Mesenchymal stem cell (in vitro differentiated cells and primary cell): ENCODE data around the gene RAPGEF1.
A peak's percentile ranks its signal among the peaks of the same experiment; 100 is the strongest.
"Not testable (repeated sequence)": the region's sequence is repeated elsewhere in the genome, so short reads cannot be mapped to it uniquely, and the experiment has no call there.

Experiments used
- DNase-seq: peaks from one replicate; pipeline ENCODE4 v3.0.0-alpha.2; 2013
- H2AFZ ChIP-seq: one replicate; pipeline ENCODE4 v1.6.1; 2013; ENCODE audit warnings: low read depth, mild to moderate bottlenecking, control low read depth, inconsistent platforms, low read length, moderate library complexity
- H2AK5ac ChIP-seq: 2 replicates; pipeline ENCODE4 v1.6.1; 2013; ENCODE audit warnings: low read length, moderate library complexity, mild to moderate bottlenecking, inconsistent platforms; ENCODE audit not compliant: severe bottlenecking
- H2BK120ac ChIP-seq: one replicate; pipeline ENCODE4 v1.6.1; 2013; ENCODE audit warnings: low read depth, mild to moderate bottlenecking, inconsistent platforms, low read length, moderate library complexity
- H2BK12ac ChIP-seq, 2 experiments: one replicate each; pipeline ENCODE4 v1.6.1; 2013; ENCODE audit warnings: inconsistent platforms in 2 of 2, low read length in 2 of 2, mild to moderate bottlenecking in 2 of 2, moderate library complexity in 2 of 2, control low read depth in 1 of 2
- H2BK15ac ChIP-seq: one replicate; pipeline ENCODE4 v1.6.1; 2013; ENCODE audit warnings: mild to moderate bottlenecking, low read depth, inconsistent platforms; ENCODE audit not compliant: poor library complexity, severe bottlenecking
- H2BK5ac ChIP-seq: 2 replicates; pipeline ENCODE4 v1.6.1; 2013; ENCODE audit warnings: low read depth, mild to moderate bottlenecking, low read length, control low read depth, inconsistent platforms; ENCODE audit not compliant: poor library complexity, severe bottlenecking
- H3K14ac ChIP-seq, 2 experiments: one replicate each; pipeline ENCODE4 v1.6.1; 2013; ENCODE audit warnings: inconsistent platforms in 2 of 2, low read length in 2 of 2, control low read depth in 1 of 2, mild to moderate bottlenecking in 1 of 2, moderate library complexity in 1 of 2
- H3K18ac ChIP-seq, 2 experiments: one replicate each; pipeline ENCODE4 v1.6.1; 2013; ENCODE audit warnings: inconsistent platforms in 2 of 2, low read length in 2 of 2, control low read depth in 1 of 2, low read depth in 1 of 2, mild to moderate bottlenecking in 1 of 2
- H3K23ac ChIP-seq, 2 experiments: one replicate each; pipeline ENCODE4 v1.6.1; 2013; ENCODE audit warnings: inconsistent platforms in 2 of 2, low read length in 2 of 2, mild to moderate bottlenecking in 2 of 2, moderate library complexity in 2 of 2, control low read depth in 1 of 2
- H3K27ac ChIP-seq: 2 replicates; pipeline ENCODE4 v1.5.1; 2013; ENCODE audit warnings: mild to moderate bottlenecking, moderate library complexity, low read length, control low read depth, inconsistent platforms; ENCODE audit not compliant: poor library complexity, severe bottlenecking
- H3K27me3 ChIP-seq, 2 experiments: 2 replicates each; pipeline versions ENCODE4 v1.6.1 to v1.7.0; 2013; ENCODE audit warnings: low read length in 2 of 2, mild to moderate bottlenecking in 2 of 2, moderate library complexity in 2 of 2, control low read depth in 1 of 2, inconsistent platforms in 1 of 2; ENCODE audit not compliant: control insufficient read depth in 1 of 2, insufficient read depth in 1 of 2
- H3K36me3 ChIP-seq, 2 experiments: 2 replicates each; pipeline versions ENCODE4 v1.6.1 to v1.7.0; 2013; ENCODE audit warnings: low read length in 2 of 2, control low read depth in 1 of 2, inconsistent platforms in 1 of 2, low read depth in 1 of 2, mild to moderate bottlenecking in 1 of 2; ENCODE audit not compliant: insufficient read depth in 2 of 2, control insufficient read depth in 1 of 2
- H3K4ac ChIP-seq, 2 experiments: one replicate each; pipeline ENCODE4 v1.6.1; 2013; ENCODE audit warnings: inconsistent platforms in 2 of 2, low read length in 2 of 2, mild to moderate bottlenecking in 2 of 2, moderate library complexity in 2 of 2, control low read depth in 1 of 2, low read depth in 1 of 2
- H3K4me1 ChIP-seq: 2 replicates; pipeline ENCODE4 v1.6.1; 2013; ENCODE audit warnings: low read depth, low read length, control low read depth; ENCODE audit not compliant: control insufficient read depth, insufficient read depth
- H3K4me2 ChIP-seq: 2 replicates; pipeline ENCODE4 v1.6.1; 2013; ENCODE audit warnings: low read length, mild to moderate bottlenecking, inconsistent platforms; ENCODE audit not compliant: poor library complexity, severe bottlenecking
- H3K4me3 ChIP-seq, 2 experiments: 2 replicates each; pipeline versions ENCODE4 v1.5.1 to v1.7.0; 2013; ENCODE audit warnings: low read length in 2 of 2, mild to moderate bottlenecking in 2 of 2, control low read depth in 1 of 2, low read depth in 1 of 2; ENCODE audit not compliant: insufficient read depth in 1 of 2
- H3K79me1 ChIP-seq: replicated peaks from 2 replicates; pipeline ENCODE4 v1.6.1; 2013; ENCODE audit warnings: mild to moderate bottlenecking, control low read depth, low read length, inconsistent platforms; ENCODE audit not compliant: poor library complexity, severe bottlenecking
- H3K9ac ChIP-seq: 2 replicates; pipeline ENCODE4 v1.7.0; 2013; ENCODE audit warnings: mild to moderate bottlenecking, low read length, moderate library complexity
- H3K9me3 ChIP-seq: 2 replicates; pipeline ENCODE4 v1.7.0; 2013; ENCODE audit warnings: mild to moderate bottlenecking, low read length; ENCODE audit not compliant: control insufficient read depth
- H4K8ac ChIP-seq: one replicate; pipeline ENCODE4 v1.6.1; 2013; ENCODE audit warnings: inconsistent platforms, mild to moderate bottlenecking, low read length, moderate library complexity
- H4K91ac ChIP-seq: one replicate; pipeline ENCODE4 v1.6.1; 2013; ENCODE audit warnings: mild to moderate bottlenecking, low read length, inconsistent platforms
- WGBS: methylation state at CpG from one replicate; pipeline ENCODE4 v1.1.7; 2013; ENCODE audit warnings: mixed read lengths; 5-methylcytosine and 5-hydroxymethylcytosine counted together

The RAPGEF1 gene

DNA sequence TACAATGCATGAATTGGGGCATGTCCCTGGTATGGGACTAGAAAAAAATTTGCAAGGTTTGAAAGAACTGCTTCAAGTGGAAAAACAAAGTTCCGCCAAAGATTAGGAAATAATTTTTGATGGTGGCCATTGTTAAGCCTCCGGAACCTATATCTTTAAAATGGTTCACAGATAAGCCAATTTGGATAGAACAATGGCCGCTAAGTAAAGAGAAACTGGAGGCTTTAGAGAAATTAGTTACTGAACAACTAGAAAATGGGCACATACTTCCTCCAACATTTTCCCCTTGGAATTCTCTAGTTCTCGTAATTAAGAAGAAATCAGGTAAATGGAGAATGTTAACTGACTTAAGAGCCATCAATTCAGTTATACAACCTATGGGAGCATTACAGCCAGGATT lies 56.8 kb downstream of the RAPGEF1 start:
- not testable (repeated sequence) for H2AK5ac ChIP-seq, H3K27me3 ChIP-seq, H3K4me3 ChIP-seq, H3K14ac ChIP-seq, H2BK12ac ChIP-seq, H2AFZ ChIP-seq, H2BK120ac ChIP-seq, H2BK15ac ChIP-seq, H4K8ac ChIP-seq, H3K9ac ChIP-seq, H2BK5ac ChIP-seq, H3K18ac ChIP-seq, H3K27ac ChIP-seq, H3K9me3 ChIP-seq, H4K91ac ChIP-seq, H3K23ac ChIP-seq, H3K4me2 ChIP-seq, DNase-seq, H3K4ac ChIP-seq, H3K36me3 ChIP-seq
- peaks cover 18% of the 10 kb centered on the region for H3K4me1 ChIP-seq
- peaks cover 33% of the 10 kb centered on the region for H3K79me1 ChIP-seq
- 100% methylated on average over 1 of the region's 4 CpGs for WGBS

DNA sequence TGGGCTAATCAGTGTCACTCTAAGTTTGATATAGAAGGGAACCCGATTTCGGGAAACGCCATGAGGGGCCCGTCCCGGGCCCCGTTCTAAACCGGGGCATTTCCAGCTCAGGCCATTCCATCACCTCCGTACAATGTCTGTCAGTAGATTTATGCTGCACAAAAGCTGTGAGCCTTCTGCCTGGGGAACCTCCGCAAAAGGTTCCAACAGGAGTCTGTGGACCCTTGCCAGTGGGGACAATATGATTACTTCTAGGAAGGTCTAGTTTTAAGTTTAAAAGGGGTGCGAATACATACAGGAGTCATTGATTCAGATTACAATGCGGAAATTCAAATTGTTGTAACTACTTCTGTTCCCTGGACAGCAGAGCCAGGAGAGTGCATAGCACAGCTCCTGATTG lies 57.6 kb downstream of the RAPGEF1 start:
- Histone ChIP-seq H3K36me3 (no peaks in the 10 kb centered on the region), H3K79me1 (peaks cover 27% of the 10 kb centered on the region), H3K4me2 (no peak overlapping the region), H2AK5ac (no peak overlapping the region), H3K4me1 (peaks cover 18% of the 10 kb centered on the region), H3K4me3 (no peak overlapping the region), H3K9me3 (no peaks in the 10 kb centered on the region), H3K27me3 (no peaks in the 10 kb centered on the region), H2BK5ac (no peak overlapping the region), H3K18ac (no peak overlapping the region), H4K91ac (no peak overlapping the region), H3K27ac (no peak overlapping the region), H3K9ac (peak overlapping the region; percentile 45), H3K23ac (no peak overlapping the region), H3K14ac (no peak overlapping the region), H2BK12ac (no peak overlapping the region), H4K8ac (no peak overlapping the region), H2AFZ (no peak overlapping the region), H2BK120ac (no peak overlapping the region), H3K4ac (no peak overlapping the region), H2BK15ac (no peak overlapping the region)
- DNase-seq = no peak
- WGBS = 88% methylated on average over 11 of the region's 11 CpGs

DNA sequence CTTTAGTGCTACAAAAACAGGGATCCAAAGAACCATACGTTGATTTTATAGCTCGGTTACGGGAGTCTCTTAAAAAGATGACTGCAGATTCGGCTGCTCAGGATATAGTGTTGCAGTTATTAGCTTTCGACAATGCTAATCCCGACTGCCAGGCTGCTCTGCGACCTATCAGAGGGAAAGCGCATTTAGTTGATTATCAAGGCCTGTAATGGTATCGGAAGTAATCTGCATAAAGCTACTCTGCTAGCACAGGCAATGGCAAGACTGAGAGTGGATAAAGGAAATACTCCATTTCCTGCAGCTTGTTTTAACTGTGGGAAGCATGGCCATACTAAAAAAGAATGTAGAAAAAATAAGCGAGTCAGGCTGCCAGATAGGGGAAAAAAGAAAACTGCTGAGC lies 58.0 kb downstream of the RAPGEF1 start:
- not testable (repeated sequence) for H2BK120ac ChIP-seq, H3K4me3 ChIP-seq, H2BK12ac ChIP-seq, H4K91ac ChIP-seq, DNase-seq, H3K36me3 ChIP-seq, H2BK5ac ChIP-seq, H2AFZ ChIP-seq, H3K27me3 ChIP-seq, H3K23ac ChIP-seq, H3K9me3 ChIP-seq, H4K8ac ChIP-seq, H3K14ac ChIP-seq, H2AK5ac ChIP-seq, H3K4me2 ChIP-seq, H3K4ac ChIP-seq, H2BK15ac ChIP-seq, H3K18ac ChIP-seq
- H3K79me1 ChIP-seq = peaks cover 27% of the 10 kb centered on the region
- peak overlapping the region; percentile 45 for H3K9ac ChIP-seq
- 80% methylated on average over 10 of the region's 10 CpGs for WGBS
- H3K4me1 ChIP-seq = peaks cover 18% of the 10 kb centered on the region
- H3K27ac ChIP-seq = peak overlapping the region; percentile 25

GRCh38 chr9:131681108-131681507 lies 58.8 kb downstream of the RAPGEF1 start:
- H2BK12ac ChIP-seq, H3K18ac ChIP-seq, H3K4me3 ChIP-seq, H4K8ac ChIP-seq, H2AFZ ChIP-seq, H2BK120ac ChIP-seq, H3K9me3 ChIP-seq, H3K23ac ChIP-seq, H3K4me2 ChIP-seq, H3K4ac ChIP-seq, H2AK5ac ChIP-seq, H3K36me3 ChIP-seq, H3K14ac ChIP-seq, H3K27ac ChIP-seq, H3K27me3 ChIP-seq, H2BK5ac ChIP-seq, DNase-seq, H2BK15ac ChIP-seq, H3K9ac ChIP-seq, H4K91ac ChIP-seq: not testable (repeated sequence)
- WGBS = 98% methylated on average over 4 of the region's 5 CpGs
- Histone ChIP-seq H3K79me1 (peaks cover 23% of the 10 kb centered on the region), H3K4me1 (peaks cover 23% of the 10 kb centered on the region)
